IPS DF 6.9 (cell line): ENCODE results near the gene USP20.
"Not testable (repeated sequence)": the region's sequence is repeated elsewhere in the genome, so short reads cannot be mapped to it uniquely, and the experiment has no call there.

ENCODE experiments used
- DNase-seq: peaks from one replicate; pipeline ENCODE4 v3.0.0-alpha.2; 2013; ENCODE audit warnings: low read depth, low spot score
- H3K27ac ChIP-seq: one replicate; pipeline ENCODE4 v1.5.1; 2013; ENCODE audit warnings: low read length, control low read depth
- H3K27me3 ChIP-seq: 2 replicates; pipeline ENCODE4 v1.6.1; 2013; ENCODE audit warnings: mild to moderate bottlenecking, low read length; ENCODE audit not compliant: control insufficient read depth, insufficient read depth
- H3K36me3 ChIP-seq: 2 replicates; pipeline ENCODE4 v1.6.1; 2013; ENCODE audit warnings: low read length; ENCODE audit not compliant: control insufficient read depth, insufficient read depth
- H3K4me1 ChIP-seq: 2 replicates; pipeline ENCODE4 v1.6.1; 2013; ENCODE audit warnings: low read length; ENCODE audit not compliant: control insufficient read depth, insufficient read depth
- H3K4me3 ChIP-seq: 2 replicates; pipeline ENCODE4 v1.5.1; 2013; ENCODE audit warnings: mild to moderate bottlenecking, low read length
- H3K9me3 ChIP-seq: 2 replicates; pipeline ENCODE4 v1.6.1; 2013; ENCODE audit warnings: low read length, inconsistent platforms; ENCODE audit not compliant: control insufficient read depth, insufficient read depth
- WGBS: extraction: QIAGEN DNeasy Blood & Tissue Kit; methylation state at CpG from one replicate; pipeline ENCODE4 v1.1.7; 2013; ENCODE audit warnings: mixed read lengths, missing lambda C conversion rate; ENCODE audit not compliant: insufficient read length, insufficient coverage; 5-methylcytosine and 5-hydroxymethylcytosine counted together

Gene USP20

DNA sequence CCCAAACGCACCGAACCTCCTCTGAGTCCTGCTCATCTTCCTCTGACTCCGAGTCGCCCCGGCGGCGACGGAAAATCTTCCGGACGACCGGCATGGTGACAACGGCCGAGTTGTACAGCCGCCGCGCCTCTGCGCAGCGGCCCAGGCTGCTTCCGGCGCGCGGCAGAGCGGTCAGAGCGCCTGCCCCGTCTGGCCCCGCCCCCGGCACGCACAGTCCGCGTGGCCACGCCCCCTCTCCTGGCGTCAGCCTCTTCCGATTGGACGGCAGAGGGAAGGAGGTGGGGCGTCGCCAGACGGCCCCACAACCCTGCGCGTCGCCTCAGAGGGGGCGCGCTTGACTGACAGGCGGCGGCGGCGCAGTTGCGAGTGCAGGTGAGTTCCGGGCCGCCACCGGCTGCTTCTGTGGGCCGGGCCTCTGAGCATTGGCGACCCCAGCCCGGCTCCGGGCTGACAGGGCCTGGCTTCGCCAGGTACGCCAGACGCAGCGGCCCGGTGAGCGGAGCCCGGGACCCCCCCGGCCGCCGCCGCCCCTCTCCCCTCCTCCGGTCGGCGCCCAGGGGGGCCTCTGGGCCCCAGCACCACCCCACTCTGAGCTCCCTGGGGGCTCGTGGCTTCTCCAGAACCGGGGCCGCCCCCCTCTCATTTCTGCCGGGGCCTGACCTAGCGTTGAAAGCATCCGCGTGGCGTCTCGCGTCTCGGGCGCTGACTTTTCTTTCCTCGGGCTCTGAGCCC lies at the start of gene USP20, which contains the start of gene C9orf78:
Gene USP20 (plus strand): TSS at position 331 of the 732 bp plus-strand sequence. CDS start 17,098 bp downstream, outside the sequence.
Gene C9orf78 (minus strand): TSS at position 148 of the 732 bp plus-strand sequence. CDS start 54 bp downstream, at position 94.
- H3K27me3 ChIP-seq: no peaks in the 10 kb centered on the region
- peaks cover 7% of the 10 kb centered on the region; the same call in 1 of the 2 replicates for H3K4me1 ChIP-seq
- no peaks in the 10 kb centered on the region for H3K9me3 ChIP-seq
- H3K36me3 ChIP-seq: peaks cover 4% of the 10 kb centered on the region; the same call in 1 of the 2 replicates
- H3K27ac ChIP-seq: no peak within 1 kb of the TSS
- no CpG with 5 or more reads among the region's 81 CpGs for WGBS
- H3K4me3 ChIP-seq: peak within 1 kb of the TSS; percentile 80
- peak; percentile 83 for DNase-seq

- Histone ChIP-seq H3K4me1 (no peaks in the 10 kb centered on the region), H3K27me3 (no peaks in the 10 kb centered on the region), H3K36me3 (no peaks in the 10 kb centered on the region), H3K9me3 (no peaks in the 10 kb centered on the region), H3K27ac (no peak overlapping the region), H3K4me3 (no peak overlapping the region)
- WGBS: no CpG with 5 or more reads among the region's 1 CpG
- DNase-seq: no peak
These were observed 49.4 kb upstream of the USP20 start for GRCh38 chr9:129785866-129786265.

GRCh38 chr9:129786481-129786880 lies 48.8 kb upstream of the USP20 start:
- no peaks in the 10 kb centered on the region for H3K36me3 ChIP-seq
- DNase-seq: no peak
- H3K27ac ChIP-seq: no peak overlapping the region
- no CpG with 5 or more reads among the region's 10 CpGs for WGBS
- no peaks in the 10 kb centered on the region for H3K9me3 ChIP-seq
- no peaks in the 10 kb centered on the region for H3K27me3 ChIP-seq
- H3K4me3 ChIP-seq: no peak overlapping the region
- no peaks in the 10 kb centered on the region for H3K4me1 ChIP-seq

DNA sequence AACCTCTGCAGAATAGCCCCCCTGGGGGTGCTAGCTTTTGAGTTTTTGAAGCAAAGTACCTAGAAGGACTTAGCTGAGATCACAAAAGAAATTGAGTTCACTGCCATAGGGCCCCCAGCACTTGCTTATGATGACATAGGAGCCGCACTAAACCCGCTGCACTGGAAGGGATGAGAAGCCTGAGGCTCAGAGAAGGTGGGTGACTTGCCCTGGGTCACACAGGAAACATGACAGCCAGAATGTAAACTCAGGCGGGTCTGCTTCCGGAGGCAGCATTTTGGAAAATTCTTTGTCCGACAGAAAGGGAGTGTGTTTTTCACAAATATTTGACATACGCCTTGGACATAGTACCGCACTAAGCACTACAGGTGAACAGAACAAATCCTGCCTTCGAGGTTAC lies 40.7 kb upstream of the USP20 start:
- DNase-seq: no peak
- Histone ChIP-seq H3K27me3 (no peaks in the 10 kb centered on the region), H3K9me3 (no peaks in the 10 kb centered on the region), H3K27ac (no peak overlapping the region), H3K4me1 (no peaks in the 10 kb centered on the region), H3K4me3 (no peak overlapping the region), H3K36me3 (no peaks in the 10 kb centered on the region)
- no CpG with 5 or more reads among the region's 8 CpGs for WGBS

- H3K27ac ChIP-seq, H3K27me3 ChIP-seq, H3K4me3 ChIP-seq, H3K36me3 ChIP-seq, H3K4me1 ChIP-seq, H3K9me3 ChIP-seq, DNase-seq: not testable (repeated sequence)
- WGBS: no CpG with 5 or more reads among the region's 2 CpGs
These were observed 39.2 kb upstream of the USP20 start for GRCh38 chr9:129796029-129796428.

DNA sequence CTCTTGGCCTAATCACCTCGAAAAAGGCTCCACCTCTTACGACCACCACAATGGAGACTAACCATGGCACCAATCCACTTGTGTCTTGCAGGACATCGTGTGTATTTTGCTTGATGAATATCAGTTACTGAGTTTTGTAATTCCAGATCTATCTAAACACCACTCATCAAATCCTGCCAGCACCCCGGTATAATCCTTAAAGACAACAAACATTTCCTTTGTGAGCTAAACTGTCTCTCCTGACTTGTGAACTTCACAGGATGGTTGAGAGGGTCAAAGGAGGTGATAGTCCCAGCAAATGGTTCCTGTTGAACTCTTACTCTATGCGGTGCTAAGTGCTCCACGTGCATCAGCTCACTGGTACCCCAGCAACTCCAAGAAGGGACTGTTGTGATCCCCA lies 36.3 kb upstream of the USP20 start:
- no CpG with 5 or more reads among the region's 6 CpGs for WGBS
- Histone ChIP-seq H3K27ac (no peak overlapping the region), H3K4me1 (peaks cover 3% of the 10 kb centered on the region; the same call in 1 of the 2 replicates), H3K4me3 (no peak overlapping the region), H3K9me3 (no peaks in the 10 kb centered on the region), H3K36me3 (no peaks in the 10 kb centered on the region), H3K27me3 (no peaks in the 10 kb centered on the region)
- DNase-seq: no peak

DNA sequence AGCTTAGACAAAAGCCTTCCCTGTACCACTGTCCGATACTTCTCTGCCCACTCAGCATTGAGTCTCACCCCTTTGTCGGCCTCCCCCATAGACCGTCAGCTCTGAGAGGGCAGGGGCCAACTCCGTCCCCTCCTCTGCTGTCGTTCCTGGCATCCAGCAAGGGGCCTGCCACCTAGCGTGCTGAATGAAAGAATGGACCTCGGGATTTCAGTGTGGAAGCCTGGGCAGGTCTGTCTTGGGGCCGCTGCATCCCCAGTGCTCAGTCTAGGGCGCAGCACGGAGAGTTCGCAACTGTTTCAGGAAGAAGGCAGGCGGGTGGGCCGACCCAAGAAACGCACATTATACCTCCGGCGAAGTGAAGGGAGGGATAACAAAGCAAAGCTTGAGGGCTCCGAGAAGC lies 33.8 kb upstream of the USP20 start:
- H3K4me1 ChIP-seq: peaks cover 3% of the 10 kb centered on the region
- no peaks in the 10 kb centered on the region for H3K9me3 ChIP-seq
- DNase-seq: no peak
- no CpG with 5 or more reads among the region's 17 CpGs for WGBS
- no peaks in the 10 kb centered on the region for H3K27me3 ChIP-seq
- H3K36me3 ChIP-seq: no peaks in the 10 kb centered on the region
- H3K27ac ChIP-seq: no peak overlapping the region
- H3K4me3 ChIP-seq: no peak overlapping the region

- Histone ChIP-seq H3K9me3 (no peaks in the 10 kb centered on the region), H3K36me3 (no peaks in the 10 kb centered on the region), H3K4me1 (peaks cover 3% of the 10 kb centered on the region), H3K4me3 (peak within 1 kb of the TSS; percentile 95), H3K27me3 (no peaks in the 10 kb centered on the region), H3K27ac (no peak within 1 kb of the TSS)
- no CpG with 5 or more reads among the region's 93 CpGs for WGBS
- peak; percentile 84 for DNase-seq
These were observed 32.2 kb upstream of the USP20 start, which contains the start of gene TOR1B for GRCh38 chr9:129802833-129803675. TOR1B (plus strand) TSS chr9:129803184; CDS start chr9:129803213, 29 bp downstream.

DNA sequence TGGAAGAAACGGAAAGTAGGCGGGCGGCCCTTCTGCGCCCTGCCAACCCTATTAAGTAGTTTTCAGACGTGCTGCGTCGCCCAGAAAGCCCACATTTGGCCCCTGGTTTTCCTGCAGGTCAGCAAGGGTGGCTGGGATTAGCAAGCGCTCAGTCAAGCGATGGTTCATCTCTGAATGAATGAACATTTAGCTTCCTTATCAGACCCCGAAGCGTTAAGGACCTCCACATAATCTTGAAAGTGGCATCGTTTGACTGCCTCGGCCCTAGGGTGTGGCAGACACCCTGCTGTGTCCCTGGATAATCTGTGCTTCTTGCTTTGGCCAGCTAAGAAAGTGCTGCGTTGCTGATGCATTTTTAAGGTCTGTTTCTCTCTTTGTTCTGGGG lies 31.6 kb upstream of the USP20 start:
- Histone ChIP-seq H3K4me1 (peaks cover 3% of the 10 kb centered on the region), H3K27ac (no peak overlapping the region), H3K4me3 (peak overlapping the region; percentile 95; the same call in 1 of the 2 replicates), H3K9me3 (no peaks in the 10 kb centered on the region), H3K36me3 (no peaks in the 10 kb centered on the region), H3K27me3 (no peaks in the 10 kb centered on the region)
- WGBS: no CpG with 5 or more reads among the region's 14 CpGs
- DNase-seq: no peak

GRCh38 chr9:129806061-129806460 lies 29.2 kb upstream of the USP20 start:
- H3K9me3 ChIP-seq: no peaks in the 10 kb centered on the region
- no CpG with 5 or more reads among the region's 4 CpGs for WGBS

More at GRCh38 chr9:129806061-129806460, 29.2 kb upstream of the USP20 start:
- DNase-seq: no peak
- Histone ChIP-seq H3K27ac (no peak overlapping the region), H3K27me3 (no peaks in the 10 kb centered on the region), H3K4me1 (peaks cover 3% of the 10 kb centered on the region), H3K36me3 (no peaks in the 10 kb centered on the region), H3K4me3 (no peak overlapping the region)
